PC-3 (cell line): Measurements from ENCODE around the gene PSD. TPM values are rescaled to one million over a fixed set of nuclear protein-coding genes. Genes with fewer than 3 reads are reported as not detected.
A peak's percentile ranks its signal among the peaks of the same experiment; 100 is the strongest.

Experiments used
- ATAC-seq: fragments of 200-7000 bp; cut with Tn5 transposase; 2 replicates; pipeline ENCODE4 v1.9.1; 2020; ENCODE audit warnings: mild to moderate bottlenecking, moderate library complexity
- BruUV-seq: library from RNA; stranded (reverse); fragments of 400-500 nt; replicated peaks from 2 replicates; lab custom pipeline; 2021; lab: Mats Ljungman, UMichigan
- CTCF ChIA-PET: fragments of 300-600 bp; sonication (Branson Sonifier 250); formaldehyde crosslinking; loops from one replicate; lab custom pipeline; 2022; ENCODE audit warnings: antibody characterized with exemption; lab: Charles Lee
- POLR2A ChIA-PET: fragments of 300-600 bp; sonication (Branson Sonifier 250); formaldehyde crosslinking; loops from one replicate; lab custom pipeline; 2022; ENCODE audit warnings: antibody characterized with exemption; ENCODE audit not compliant: unreplicated experiment; lab: Charles Lee
- DNase-seq: peaks from one replicate; pipeline ENCODE4 v3.0.0-alpha.2; 2015
- H2AFZ ChIP-seq: fragments of 300-600 bp; sonication (generic); 2 replicates; pipeline ENCODE4 v1.6.0; 2016; ENCODE audit warnings: antibody characterized with exemption, low read length
- H3F3A ChIP-seq: fragments of 300-600 bp; sonication (generic); one replicate; pipeline ENCODE4 v1.6.0; 2017; ENCODE audit warnings: antibody characterized with exemption, low read length, control low read depth, mild to moderate bottlenecking; ENCODE audit not compliant: unreplicated experiment
- H3K27ac ChIP-seq: fragments of 300-600 bp; sonication (generic); 2 replicates; pipeline ENCODE4 v1.5.1; 2016; ENCODE audit warnings: mild to moderate bottlenecking, low read length
- H3K27me3 ChIP-seq: fragments of 300-600 bp; sonication (generic); 2 replicates; pipeline ENCODE4 v1.6.1; 2016; ENCODE audit warnings: low read length, mixed read lengths
- H3K36me3 ChIP-seq: fragments of 300-600 bp; sonication (generic); 2 replicates; pipeline ENCODE4 v1.6.1; 2016; ENCODE audit warnings: low read depth, mixed run types, low read length, mixed read lengths
- H3K4me1 ChIP-seq: fragments of 300-600 bp; sonication (generic); 2 replicates; pipeline ENCODE4 v1.5.1; 2016; ENCODE audit warnings: low read length; ENCODE audit not compliant: insufficient read depth
- H3K4me2 ChIP-seq: fragments of 300-600 bp; sonication (generic); 2 replicates; pipeline ENCODE4 v1.6.0; 2016; ENCODE audit warnings: low read length
- H3K4me3 ChIP-seq: fragments of 300-600 bp; sonication (generic); 2 replicates; pipeline ENCODE4 v1.5.1; 2016; ENCODE audit warnings: mild to moderate bottlenecking, low read length, mixed read lengths
- H3K79me2 ChIP-seq: fragments of 300-600 bp; sonication (generic); 2 replicates; pipeline ENCODE4 v1.6.1; 2017; ENCODE audit warnings: low read length, mixed read lengths
- H3K9ac ChIP-seq: fragments of 300-600 bp; sonication (generic); 2 replicates; pipeline ENCODE4 v1.6.0; 2016; ENCODE audit warnings: mild to moderate bottlenecking, low read length
- H3K9me2 ChIP-seq: fragments of 300-600 bp; sonication (generic); replicated peaks from 2 replicates; pipeline ENCODE4 v1.6.1; 2016; ENCODE audit warnings: mixed run types, low read length, mixed read lengths
- H3K9me3 ChIP-seq: fragments of 300-600 bp; sonication (generic); 2 replicates; pipeline ENCODE4 v1.6.1; 2016; ENCODE audit warnings: low read length, mixed read lengths
- H4K20me1 ChIP-seq: fragments of 300-600 bp; sonication (generic); 2 replicates; pipeline ENCODE4 v1.6.1; 2016; ENCODE audit warnings: low read length, mixed read lengths
- EZH2 ChIP-seq: fragments of 300-600 bp; sonication (generic); IDR thresholded peaks from one replicate; pipeline ENCODE4 v1.6.1; 2017; ENCODE audit warnings: antibody characterized with exemption, mild to moderate bottlenecking, low read length; ENCODE audit not compliant: unreplicated experiment
- EZH2phosphoT487 ChIP-seq: fragments of 300-600 bp; sonication (generic); IDR thresholded peaks from 2 replicates; pipeline ENCODE4 v1.6.1; 2018; ENCODE audit warnings: mild to moderate bottlenecking, antibody characterized with exemption, low read length, borderline replicate concordance
- intact Hi-C: fragments of 100-400 bp; cut with micrococcal nuclease; formaldehyde crosslinking; loops from 2 replicates; pipeline ENCODE4 v1.9.0; 2023
- total RNA-seq: library from RNA; depleted of rRNA; stranded (reverse); fragments of >200 nt; gene quantifications from 2 replicates; pipeline ENCODE4 v1.2.3, GENCODE V29; 2014
- TF ChIP-seq, protein P1 (sequence below): fragments of 300-600 bp; sonication (generic); conservative IDR thresholded peaks from 2 replicates; pipeline ENCODE4 v1.5.1; 2017; ENCODE audit warnings: antibody characterized with exemption, low read depth, mild to moderate bottlenecking, low read length

Gene PSD
- total RNA-seq, 1 experiment from 2014 or later: 0.22 TPM

DNA sequence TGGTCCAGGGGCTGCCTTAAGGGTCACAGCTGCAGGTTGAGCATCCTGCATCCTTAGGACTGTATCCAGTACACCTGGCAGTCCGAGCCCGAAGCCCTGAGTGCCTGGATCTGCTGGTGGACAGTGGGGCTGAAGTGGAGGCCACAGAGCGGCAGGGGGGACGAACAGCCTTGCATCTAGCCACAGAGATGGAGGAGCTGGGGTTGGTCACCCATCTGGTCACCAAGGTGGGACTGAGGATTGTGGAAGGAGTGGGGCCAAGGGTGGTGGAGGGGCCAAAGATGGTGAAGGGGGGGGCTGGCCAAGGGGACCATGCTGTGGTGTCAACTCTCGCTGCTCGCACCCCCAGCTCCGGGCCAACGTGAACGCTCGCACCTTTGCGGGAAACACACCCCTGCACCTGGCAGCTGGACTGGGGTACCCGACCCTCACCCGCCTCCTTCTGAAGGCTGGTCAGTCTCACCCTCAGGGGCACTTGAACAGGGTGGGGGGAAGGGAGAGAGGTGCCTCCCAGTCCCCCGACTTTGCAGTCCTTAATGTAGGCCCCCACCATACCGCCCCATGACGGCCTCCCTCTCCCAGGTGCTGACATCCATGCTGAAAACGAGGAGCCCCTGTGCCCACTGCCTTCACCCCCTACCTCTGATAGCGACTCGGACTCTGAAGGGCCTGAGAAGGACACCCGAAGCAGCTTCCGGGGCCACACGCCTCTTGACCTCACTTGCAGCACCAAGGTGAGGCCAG, 17.8 kb downstream of the PSD start:
- intact Hi-C loops: no loop called here

DNA sequence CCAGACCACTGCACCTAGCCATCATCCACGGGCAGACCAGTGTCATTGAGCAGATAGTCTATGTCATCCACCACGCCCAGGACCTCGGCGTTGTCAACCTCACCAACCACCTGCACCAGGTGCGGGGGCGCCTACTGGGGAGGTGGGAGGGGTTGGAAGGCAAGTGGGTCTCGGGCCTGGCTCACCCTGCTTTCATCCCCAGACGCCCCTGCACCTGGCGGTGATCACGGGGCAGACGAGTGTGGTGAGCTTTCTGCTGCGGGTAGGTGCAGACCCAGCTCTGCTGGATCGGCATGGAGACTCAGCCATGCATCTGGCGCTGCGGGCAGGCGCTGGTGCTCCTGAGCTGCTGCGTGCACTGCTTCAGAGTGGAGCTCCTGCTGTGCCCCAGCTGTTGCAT, 18.5 kb downstream of the PSD start:
- peaks cover 34% of the 10 kb centered on the region for H3K4me1 ChIP-seq
- BruUV-seq: no TSS peak
- TF ChIP-seq EZH2phosphoT487: no peak
- TF ChIP-seq EZH2: no peak
- TF ChIP-seq, protein P1, sequence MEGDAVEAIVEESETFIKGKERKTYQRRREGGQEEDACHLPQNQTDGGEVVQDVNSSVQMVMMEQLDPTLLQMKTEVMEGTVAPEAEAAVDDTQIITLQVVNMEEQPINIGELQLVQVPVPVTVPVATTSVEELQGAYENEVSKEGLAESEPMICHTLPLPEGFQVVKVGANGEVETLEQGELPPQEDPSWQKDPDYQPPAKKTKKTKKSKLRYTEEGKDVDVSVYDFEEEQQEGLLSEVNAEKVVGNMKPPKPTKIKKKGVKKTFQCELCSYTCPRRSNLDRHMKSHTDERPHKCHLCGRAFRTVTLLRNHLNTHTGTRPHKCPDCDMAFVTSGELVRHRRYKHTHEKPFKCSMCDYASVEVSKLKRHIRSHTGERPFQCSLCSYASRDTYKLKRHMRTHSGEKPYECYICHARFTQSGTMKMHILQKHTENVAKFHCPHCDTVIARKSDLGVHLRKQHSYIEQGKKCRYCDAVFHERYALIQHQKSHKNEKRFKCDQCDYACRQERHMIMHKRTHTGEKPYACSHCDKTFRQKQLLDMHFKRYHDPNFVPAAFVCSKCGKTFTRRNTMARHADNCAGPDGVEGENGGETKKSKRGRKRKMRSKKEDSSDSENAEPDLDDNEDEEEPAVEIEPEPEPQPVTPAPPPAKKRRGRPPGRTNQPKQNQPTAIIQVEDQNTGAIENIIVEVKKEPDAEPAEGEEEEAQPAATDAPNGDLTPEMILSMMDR: no peak
- POLR2A ChIA-PET: no interaction called here
- H3K27me3 ChIP-seq: no peaks in the 10 kb centered on the region
- H4K20me1 ChIP-seq: no peaks in the 10 kb centered on the region
- peak overlapping the region; percentile 84; the same call in 1 of the 2 replicates for H3K4me2 ChIP-seq
- no peaks in the 10 kb centered on the region for H3F3A ChIP-seq
- no peak overlapping the region for H3K27ac ChIP-seq
- no peak overlapping the region; the same call in 1 of the 2 replicates for H3K4me3 ChIP-seq
- H3K9me2 ChIP-seq: no peaks in the 10 kb centered on the region
- CTCF ChIA-PET: no interaction called here
- no peaks in the 10 kb centered on the region; the same call in 1 of the 2 replicates for H3K36me3 ChIP-seq
- H3K79me2 ChIP-seq: peaks cover 15% of the 10 kb centered on the region
- ATAC-seq (no peak), DNase-seq (no peak)
- no peak overlapping the region for H2AFZ ChIP-seq
- H3K9me3 ChIP-seq: no peaks in the 10 kb centered on the region
- intact Hi-C loops: no loop called here
- no peak overlapping the region for H3K9ac ChIP-seq

More for the DNA sequence above, 17.8 kb downstream of the PSD start:
- H2AFZ ChIP-seq: no peak overlapping the region
- no peaks in the 10 kb centered on the region for H3K9me3 ChIP-seq
- no peak for TF ChIP-seq EZH2phosphoT487
- TF ChIP-seq, protein P1: no peak
- TF ChIP-seq EZH2: no peak
- no peaks in the 10 kb centered on the region for H4K20me1 ChIP-seq
- no peaks in the 10 kb centered on the region for H3K27me3 ChIP-seq
- no peak overlapping the region for H3K27ac ChIP-seq
- BruUV-seq: no TSS peak
- H3K4me1 ChIP-seq: peaks cover 33% of the 10 kb centered on the region
- ATAC-seq: no peak
- ChIA-PET POLR2A (no interaction called here), CTCF (no interaction called here)
- H3K79me2 ChIP-seq: peaks cover 14% of the 10 kb centered on the region
- no peak overlapping the region for H3K9ac ChIP-seq
- no peaks in the 10 kb centered on the region; the same call in 1 of the 2 replicates for H3K36me3 ChIP-seq
- DNase-seq: no peak
- H3K9me2 ChIP-seq: no peaks in the 10 kb centered on the region
- no peak overlapping the region for H3K4me2 ChIP-seq
- no peak overlapping the region for H3K4me3 ChIP-seq
- H3F3A ChIP-seq: no peaks in the 10 kb centered on the region
